GM23338 (cell line): Measurements from ENCODE around the gene MPP2. TPM values are rescaled to one million over a fixed set of nuclear protein-coding genes. Genes with fewer than 3 reads are reported as not detected.
A peak's percentile ranks its signal among the peaks of the same experiment; 100 is the strongest.

Experiments used
- ATAC-seq: fragments of 200-7000 bp; cut with Tn5 transposase; 3 replicates; pipeline ENCODE4 v1.9.1; 2020
- DNase-seq: peaks from one replicate; pipeline ENCODE4 v3.0.0-alpha.2; 2015; ENCODE audit warnings: low spot score
- H2AFZ ChIP-seq: fragments of 200-600 bp; sonication (generic); 2 replicates; pipeline ENCODE4 v1.8.0; 2016; ENCODE audit warnings: antibody characterized with exemption, mild to moderate bottlenecking, moderate library complexity
- H3F3A ChIP-seq: fragments of 200-600 bp; sonication (generic); replicated peaks from 2 replicates; pipeline ENCODE4 v1.8.0; 2017; ENCODE audit warnings: antibody characterized with exemption, mixed run types, low read depth
- H3K27ac ChIP-seq: fragments of 200-600 bp; sonication (generic); 2 replicates; pipeline ENCODE4 v1.6.1; 2016; ENCODE audit warnings: low read depth
- H3K27me3 ChIP-seq: fragments of 200-600 bp; sonication (generic); 2 replicates; pipeline ENCODE4 v1.8.0; 2016; ENCODE audit warnings: mild to moderate bottlenecking, mixed run types, moderate library complexity; ENCODE audit not compliant: insufficient read depth
- H3K36me3 ChIP-seq: fragments of 200-600 bp; sonication (generic); 2 replicates; pipeline ENCODE4 v1.8.0; 2016; ENCODE audit warnings: mild to moderate bottlenecking; ENCODE audit not compliant: insufficient read depth
- H3K4me1 ChIP-seq: fragments of 200-600 bp; sonication (generic); 2 replicates; pipeline ENCODE4 v1.8.0; 2016; ENCODE audit warnings: mild to moderate bottlenecking, moderate library complexity; ENCODE audit not compliant: insufficient read depth
- H3K4me2 ChIP-seq: fragments of 200-600 bp; sonication (generic); 2 replicates; pipeline ENCODE4 v1.7.1; 2017; ENCODE audit warnings: mixed run types
- H3K4me3 ChIP-seq: fragments of 200-600 bp; sonication (generic); 2 replicates; pipeline ENCODE4 v1.6.1; 2016; ENCODE audit warnings: mixed run types
- H3K79me2 ChIP-seq: fragments of 200-600 bp; sonication (generic); replicated peaks from 2 replicates; pipeline ENCODE4 v1.8.0; 2017; ENCODE audit warnings: mild to moderate bottlenecking; ENCODE audit not compliant: insufficient read depth
- H3K9me2 ChIP-seq: fragments of 200-600 bp; sonication (generic); 2 replicates; pipeline ENCODE4 v1.8.0; 2017; ENCODE audit not compliant: insufficient read depth
- H4K20me1 ChIP-seq: fragments of 200-600 bp; sonication (generic); replicated peaks from 2 replicates; pipeline ENCODE4 v1.8.0; 2017; ENCODE audit warnings: mild to moderate bottlenecking; ENCODE audit not compliant: insufficient read depth
- H3K27ac Mint-ChIP-seq: 2 replicates; pipeline ENCODE4 v1.8.0; 2020; ENCODE audit warnings: inconsistent platforms, mild to moderate bottlenecking, moderate library complexity, mixed read lengths
- H3K27me3 Mint-ChIP-seq: 3 replicates; pipeline ENCODE4 v1.8.0; 2022; ENCODE audit warnings: low read depth, mild to moderate bottlenecking, moderate library complexity, mixed read lengths, inconsistent platforms; ENCODE audit not compliant: insufficient read depth, poor library complexity
- H3K36me3 Mint-ChIP-seq: 3 replicates; pipeline ENCODE4 v1.8.0; 2021; ENCODE audit warnings: low read depth, mild to moderate bottlenecking, inconsistent platforms, moderate library complexity, mixed read lengths
- H3K4me1 Mint-ChIP-seq: 3 replicates; pipeline ENCODE4 v1.8.0; 2020; ENCODE audit warnings: mild to moderate bottlenecking, inconsistent platforms, mixed read lengths
- H3K4me3 Mint-ChIP-seq: 3 replicates; pipeline ENCODE4 v1.8.0; 2021; ENCODE audit warnings: moderate library complexity, mild to moderate bottlenecking, inconsistent platforms, mixed read lengths
- H3K9me3 Mint-ChIP-seq: 3 replicates; pipeline ENCODE4 v1.8.0; 2020; ENCODE audit warnings: moderate library complexity, mild to moderate bottlenecking, inconsistent platforms, mixed read lengths
- CREB1 ChIP-seq: fragments of 250-450 bp; sonication (Bioruptor Pico); IDR thresholded peaks from 2 replicates; pipeline ENCODE4 v1.5.0; 2020; ENCODE audit warnings: low read depth, mild to moderate bottlenecking, moderate library complexity
- CTCF ChIP-seq, 2 experiments: fragments of 200-600 bp in 1 of 2; sonication (generic) in 1 of 2; conservative IDR thresholded peaks; 2 replicates each; pipeline versions ENCODE4 v1.5.1 to v1.6.1; 2016 to 2017; ENCODE audit warnings: antibody characterized with exemption in 2 of 2, low read depth in 2 of 2, mild to moderate bottlenecking in 2 of 2, moderate library complexity in 1 of 2
- EZH2 ChIP-seq: fragments of 200-600 bp; sonication (generic); IDR thresholded peaks from one replicate; pipeline ENCODE4 v1.8.0; 2017; ENCODE audit warnings: antibody characterized with exemption, mild to moderate bottlenecking, low read depth; ENCODE audit not compliant: unreplicated experiment
- EZH2phosphoT487 ChIP-seq: fragments of 200-600 bp; sonication (generic); IDR thresholded peaks from one replicate; pipeline ENCODE4 v1.8.1; 2018; ENCODE audit warnings: antibody characterized with exemption; ENCODE audit not compliant: unreplicated experiment
- JUNB ChIP-seq: IDR thresholded peaks from one replicate; pipeline ENCODE4 v1.6.1; 2016; ENCODE audit warnings: antibody characterized with exemption; ENCODE audit not compliant: unreplicated experiment
- NANOG ChIP-seq: IDR thresholded peaks from 2 replicates; pipeline ENCODE4 v1.6.1; 2016; ENCODE audit warnings: antibody characterized with exemption, borderline replicate concordance
- POLR2AphosphoS5 ChIP-seq: IDR thresholded peaks from 2 replicates; pipeline ENCODE4 v1.6.1; 2016; ENCODE audit warnings: antibody characterized with exemption, low read depth
- STAT1 ChIP-seq: IDR thresholded peaks from one replicate; pipeline ENCODE4 v1.6.1; 2016; ENCODE audit warnings: antibody characterized with exemption; ENCODE audit not compliant: unreplicated experiment
- ZNF114 ChIP-seq: fragments of 250-450 bp; sonication (Bioruptor Pico); IDR thresholded peaks from 2 replicates; pipeline ENCODE4 v1.5.0; 2020; ENCODE audit warnings: mild to moderate bottlenecking, moderate library complexity
- ZNF331 ChIP-seq: fragments of 250-450 bp; sonication (Bioruptor Pico); IDR thresholded peaks from 2 replicates; pipeline ENCODE4 v1.5.0; 2020; ENCODE audit warnings: low read depth, mild to moderate bottlenecking, moderate library complexity
- polyA plus RNA-seq: library from polyadenylated mRNA; unstranded; fragments of >200 nt; fragmentation: Nextera tagmentation; extraction: Ambion mirVana; gene quantifications from 2 replicates; pipeline ENCODE4 v1.2.1, GENCODE V29; 2016
- total RNA-seq: library from RNA; depleted of rRNA; stranded (reverse); fragments of >200 nt; shearing (Covaris generic); gene quantifications from 2 replicates; pipeline ENCODE4 v1.2.3, GENCODE V29; 2014

The MPP2 gene
- total and polyA plus RNA-seq, 2 experiments from 2014 or later = 7.8 to 20.7 TPM

- H3K27me3 ChIP-seq = peaks cover 36% of the 10 kb centered on the region
- no peaks in the 10 kb centered on the region for H3K36me3 ChIP-seq
- Mint-ChIP-seq H3K4me1 (peaks cover 18% of the 10 kb centered on the region), H3K27me3 (peaks cover 29% of the 10 kb centered on the region), H3K27ac (no peak overlapping the region), H3K4me3 (no peak overlapping the region; the same call in 2 of the 3 replicates), H3K36me3 (no peaks in the 10 kb centered on the region), H3K9me3 (no peaks in the 10 kb centered on the region)
- H3K4me3 ChIP-seq = no peak overlapping the region
- no peak overlapping the region for H3K27ac ChIP-seq
- no peak for DNase-seq
- H2AFZ ChIP-seq = no peak overlapping the region
- H3K4me2 ChIP-seq = no peak overlapping the region
- no peaks in the 10 kb centered on the region for H3K79me2 ChIP-seq
- ATAC-seq = no peak
- H4K20me1 ChIP-seq = no peaks in the 10 kb centered on the region
- no peaks in the 10 kb centered on the region for H3F3A ChIP-seq
- H3K4me1 ChIP-seq = peaks cover 5% of the 10 kb centered on the region; the same call in 1 of the 2 replicates
- TF ChIP-seq ZNF114 (no peak), EZH2phosphoT487 (no peak), NANOG (no peak)
- H3K9me2 ChIP-seq = no peaks in the 10 kb centered on the region
Observed at GRCh38 chr17:43950554-43950953, 43.2 kb upstream of the MPP2 start.

DNA sequence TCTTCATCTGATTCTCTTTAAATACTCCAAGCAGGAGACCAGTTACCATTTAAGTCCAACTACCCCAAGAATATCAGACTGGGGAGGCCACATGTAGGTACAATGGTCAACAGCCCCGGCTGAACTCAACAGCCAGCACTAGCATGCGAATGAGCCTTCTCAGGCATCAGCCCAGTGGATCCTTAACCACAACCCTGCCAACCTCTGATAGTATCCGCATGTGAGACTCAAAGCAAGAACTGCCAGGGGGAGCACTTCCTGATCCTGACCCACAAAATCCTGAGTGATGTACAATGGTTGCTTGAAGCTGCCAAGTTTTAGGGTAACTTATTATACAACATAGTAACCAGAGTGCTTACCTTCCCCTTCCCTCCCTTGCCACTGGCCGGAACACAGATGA, 42.4 kb upstream of the MPP2 start:
- Histone ChIP-seq H3K4me3 (no peak overlapping the region), H3K4me2 (no peak overlapping the region), H2AFZ (no peak overlapping the region), H3K79me2 (no peaks in the 10 kb centered on the region), H4K20me1 (no peaks in the 10 kb centered on the region), H3K9me2 (no peaks in the 10 kb centered on the region), H3F3A (no peaks in the 10 kb centered on the region), H3K4me1 (peaks cover 5% of the 10 kb centered on the region; the same call in 1 of the 2 replicates), H3K36me3 (no peaks in the 10 kb centered on the region), H3K27ac (no peak overlapping the region), H3K27me3 (peaks cover 34% of the 10 kb centered on the region)
- Mint-ChIP-seq H3K36me3 (no peaks in the 10 kb centered on the region), H3K27ac (no peak overlapping the region), H3K9me3 (no peaks in the 10 kb centered on the region), H3K4me3 (no peak overlapping the region), H3K27me3 (peaks cover 26% of the 10 kb centered on the region), H3K4me1 (peaks cover 18% of the 10 kb centered on the region)
- peak in 1 of 2 experiments; percentile 18; a peak in 1 of 4 replicates for TF ChIP-seq CTCF (conservative IDR thresholded peaks at IDR 0.05; ENCODE audit: low read depth in 2 of 2)
- TF ChIP-seq EZH2 = no peak
- no peak for TF ChIP-seq ZNF331 (CRISPR knock-in tag)
- ATAC-seq = no peak
- DNase-seq = no peak

DNA sequence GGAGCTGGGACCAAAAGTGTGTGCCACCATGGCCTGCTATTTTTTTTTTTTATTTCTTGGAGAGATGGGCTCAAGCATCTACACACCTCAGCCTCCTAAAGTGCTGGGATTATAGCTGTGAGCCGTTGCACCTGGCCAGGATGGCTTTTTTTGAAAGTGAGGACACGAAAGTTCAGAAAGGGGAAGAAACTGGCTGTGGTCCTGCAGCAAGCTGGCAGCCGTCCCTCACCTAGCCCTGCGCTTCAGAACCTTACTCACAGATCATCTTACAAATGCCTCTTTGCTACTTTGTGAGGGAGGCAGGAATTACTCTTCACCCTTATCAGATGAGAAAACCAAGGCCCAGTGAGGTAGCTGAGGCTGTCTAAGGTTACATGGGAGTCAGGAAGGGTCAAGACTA, 39.4 kb upstream of the MPP2 start:
- H3K4me1 ChIP-seq = 0 out of 2 replicates have a peak, but pooled peaks cover 3% of the 10 kb centered on the region
- no peak overlapping the region for H3K4me3 ChIP-seq
- Mint-ChIP-seq H3K4me1 (peaks cover 14% of the 10 kb centered on the region), H3K27ac (no peak overlapping the region), H3K4me3 (no peak overlapping the region), H3K9me3 (no peaks in the 10 kb centered on the region), H3K27me3 (peaks cover 12% of the 10 kb centered on the region), H3K36me3 (no peaks in the 10 kb centered on the region)
- H3K79me2 ChIP-seq = no peaks in the 10 kb centered on the region
- H3K27me3 ChIP-seq = peaks cover 12% of the 10 kb centered on the region
- H4K20me1 ChIP-seq = no peaks in the 10 kb centered on the region
- H3K9me2 ChIP-seq = no peaks in the 10 kb centered on the region
- DNase-seq = no peak
- H2AFZ ChIP-seq = peak overlapping the region; percentile 47
- H3K27ac ChIP-seq = no peak overlapping the region
- H3F3A ChIP-seq = no peaks in the 10 kb centered on the region
- no peaks in the 10 kb centered on the region for H3K36me3 ChIP-seq
- ATAC-seq = no peak
- H3K4me2 ChIP-seq = no peak overlapping the region
- TF ChIP-seq JUNB = no peak
- no peak for TF ChIP-seq POLR2AphosphoS5
- TF ChIP-seq CREB1 = no peak
- no peak for TF ChIP-seq STAT1
- no peak for TF ChIP-seq ZNF114
- no peak for TF ChIP-seq CTCF (conservative IDR thresholded peaks at IDR 0.05; ENCODE audit: low read depth in 2 of 2)
